ENCODE data around the gene KDM8. TPM values are rescaled to one million over a fixed set of nuclear protein-coding genes. Genes with fewer than 3 reads are reported as not detected.

KDM8 gene
- total and polyA plus RNA-seq, 9 of the 15 experiments (the other 6 are each of a cell fraction or from before 2014, with no cell fraction given) = 0.61 to 9.1 (median 5.4) TPM

DNA sequence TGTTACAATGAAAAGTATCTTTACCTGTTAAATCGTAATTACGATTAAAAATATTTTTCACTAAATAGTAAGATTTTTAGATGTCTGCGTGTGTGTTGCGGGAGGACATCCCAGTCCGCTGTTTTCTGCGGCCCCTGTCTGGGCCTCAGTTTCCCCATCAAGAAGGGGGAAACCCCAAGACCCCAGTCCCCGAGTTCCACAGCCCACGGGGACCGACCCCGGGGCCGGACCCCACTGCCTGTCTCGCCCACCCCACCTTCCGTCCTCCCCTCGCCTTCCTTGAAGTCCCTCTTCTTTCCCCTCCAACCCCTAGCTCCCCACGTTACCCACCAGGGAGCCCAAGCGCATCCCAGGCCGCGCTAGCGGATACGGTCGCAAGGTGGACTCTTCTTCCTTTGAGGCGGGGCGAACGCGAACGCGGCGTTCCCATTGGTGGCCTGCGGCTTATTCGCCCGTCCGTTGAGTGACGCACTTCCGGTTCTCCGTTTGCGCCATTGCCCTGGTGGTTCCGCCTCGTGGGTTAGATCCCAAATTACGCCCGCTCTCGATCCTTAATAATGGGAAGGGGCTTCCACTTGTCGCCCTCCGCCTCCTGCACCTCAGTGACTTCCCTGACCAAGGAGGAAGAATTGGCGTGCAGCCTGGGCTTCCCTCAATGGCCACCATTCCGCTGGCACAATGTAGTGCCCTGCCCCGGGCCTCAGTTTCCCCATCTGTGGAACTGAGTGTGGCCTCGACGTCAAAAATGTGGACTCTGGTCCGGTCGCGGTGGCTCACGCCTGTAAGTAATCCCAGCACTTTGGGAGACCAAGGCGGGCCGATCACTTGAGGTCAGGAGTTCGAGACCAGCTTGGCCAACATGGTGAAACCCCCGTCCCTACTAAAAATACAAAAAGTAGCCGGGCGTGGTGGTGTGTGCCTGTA is 65.3 kb downstream of the KDM8 start, which contains the start of gene NSMCE1 (continued):
- TF ChIP-seq, protein P1, sequence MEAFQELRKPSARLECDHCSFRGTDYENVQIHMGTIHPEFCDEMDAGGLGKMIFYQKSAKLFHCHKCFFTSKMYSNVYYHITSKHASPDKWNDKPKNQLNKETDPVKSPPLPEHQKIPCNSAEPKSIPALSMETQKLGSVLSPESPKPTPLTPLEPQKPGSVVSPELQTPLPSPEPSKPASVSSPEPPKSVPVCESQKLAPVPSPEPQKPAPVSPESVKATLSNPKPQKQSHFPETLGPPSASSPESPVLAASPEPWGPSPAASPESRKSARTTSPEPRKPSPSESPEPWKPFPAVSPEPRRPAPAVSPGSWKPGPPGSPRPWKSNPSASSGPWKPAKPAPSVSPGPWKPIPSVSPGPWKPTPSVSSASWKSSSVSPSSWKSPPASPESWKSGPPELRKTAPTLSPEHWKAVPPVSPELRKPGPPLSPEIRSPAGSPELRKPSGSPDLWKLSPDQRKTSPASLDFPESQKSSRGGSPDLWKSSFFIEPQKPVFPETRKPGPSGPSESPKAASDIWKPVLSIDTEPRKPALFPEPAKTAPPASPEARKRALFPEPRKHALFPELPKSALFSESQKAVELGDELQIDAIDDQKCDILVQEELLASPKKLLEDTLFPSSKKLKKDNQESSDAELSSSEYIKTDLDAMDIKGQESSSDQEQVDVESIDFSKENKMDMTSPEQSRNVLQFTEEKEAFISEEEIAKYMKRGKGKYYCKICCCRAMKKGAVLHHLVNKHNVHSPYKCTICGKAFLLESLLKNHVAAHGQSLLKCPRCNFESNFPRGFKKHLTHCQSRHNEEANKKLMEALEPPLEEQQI (IDR thresholded peaks at IDR 0.05) = no peak
- TF ChIP-seq SMAD3 (CRISPR knock-in tag; conservative IDR thresholded peaks at IDR 0.05) = no peak
- no peak for TF ChIP-seq NONO (IDR thresholded peaks at IDR 0.05; ENCODE audit: low read depth in 2 of 2, low read length in 1 of 2)
- TF ChIP-seq POLR2G (IDR thresholded peaks at IDR 0.05; ENCODE audit: low read depth, low read length) = peak; percentile 95
- TF ChIP-seq, protein P2, sequence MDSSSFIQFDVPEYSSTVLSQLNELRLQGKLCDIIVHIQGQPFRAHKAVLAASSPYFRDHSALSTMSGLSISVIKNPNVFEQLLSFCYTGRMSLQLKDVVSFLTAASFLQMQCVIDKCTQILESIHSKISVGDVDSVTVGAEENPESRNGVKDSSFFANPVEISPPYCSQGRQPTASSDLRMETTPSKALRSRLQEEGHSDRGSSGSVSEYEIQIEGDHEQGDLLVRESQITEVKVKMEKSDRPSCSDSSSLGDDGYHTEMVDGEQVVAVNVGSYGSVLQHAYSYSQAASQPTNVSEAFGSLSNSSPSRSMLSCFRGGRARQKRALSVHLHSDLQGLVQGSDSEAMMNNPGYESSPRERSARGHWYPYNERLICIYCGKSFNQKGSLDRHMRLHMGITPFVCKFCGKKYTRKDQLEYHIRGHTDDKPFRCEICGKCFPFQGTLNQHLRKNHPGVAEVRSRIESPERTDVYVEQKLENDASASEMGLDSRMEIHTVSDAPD (CRISPR knock-in tag; IDR thresholded peaks at IDR 0.05) = no peak
- no peak for TF ChIP-seq POU5F1 (IDR thresholded peaks at IDR 0.05; ENCODE audit: borderline replicate concordance, low read depth, low read length, partially characterized antibody)
- TF ChIP-seq HINFP (tag; conservative IDR thresholded peaks at IDR 0.05; ENCODE audit: low read depth) = no peak
- TF ChIP-seq FOXJ3 (CRISPR knock-in tag; IDR thresholded peaks at IDR 0.05) = no peak
- peak; percentile 86 for TF ChIP-seq POLR2AphosphoS5 (IDR thresholded peaks at IDR 0.05; ENCODE audit: control insufficient read depth, insufficient read depth, low read depth, low read length)
- peak; percentile 41 for TF ChIP-seq TAF7 (tag; IDR thresholded peaks at IDR 0.05)

Measured in K562 (cell line).